Epidermal melanocyte (primary cell): Measurements from ENCODE around the gene DOLPP1.
"Not testable (repeated sequence)": the region's sequence is repeated elsewhere in the genome, so short reads cannot be mapped to it uniquely, and the experiment has no call there.

Source experiments
- DNase-seq: peaks from one replicate; pipeline ENCODE4 v3.0.0; 2011; ENCODE audit warnings: low spot score; ENCODE audit not compliant: insufficient read length

Gene DOLPP1

DNA sequence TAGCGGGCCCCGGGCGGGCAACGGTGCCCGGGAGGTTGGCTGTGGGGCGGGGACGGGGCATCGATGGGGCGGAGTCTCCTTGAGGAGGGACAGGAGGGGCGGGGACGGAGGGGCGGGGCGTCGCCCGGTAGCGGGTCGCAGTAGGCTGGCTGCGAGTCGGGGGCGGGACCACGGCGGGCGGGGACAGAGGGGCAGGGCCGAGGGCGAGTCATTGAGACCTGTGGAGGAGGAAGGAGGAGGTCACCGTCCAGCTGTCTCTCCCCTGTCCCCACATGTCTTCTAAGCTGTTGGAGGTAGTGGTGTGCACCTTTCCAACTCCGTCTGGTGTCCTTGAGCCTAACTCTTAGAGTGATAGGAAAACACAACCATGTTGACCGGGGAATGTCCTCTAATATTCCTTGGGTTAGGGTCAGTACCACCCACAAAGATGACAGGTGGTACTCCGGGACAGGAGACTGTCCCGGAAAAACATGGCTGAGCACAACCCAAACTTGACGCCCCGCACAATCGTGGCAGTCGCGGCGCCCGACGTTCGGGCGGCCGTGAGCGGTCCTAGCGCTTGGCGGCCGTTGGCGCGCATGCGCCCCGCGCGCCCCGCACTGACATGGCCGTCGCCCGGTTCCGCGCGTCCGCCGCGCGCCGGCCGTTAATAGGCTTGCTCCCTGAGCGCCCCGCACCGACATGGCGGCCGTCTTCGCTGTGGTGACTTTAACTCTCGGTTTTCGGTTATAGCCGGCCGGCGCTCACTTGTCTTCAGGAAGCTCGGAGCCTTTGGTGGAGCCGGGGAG, 30.0 kb downstream of the DOLPP1 start, which contains the start of the genes CRAT and PTPA:
Gene CRAT, minus strand, starts transcription at position 54 of the 788 bp plus-strand sequence. CDS start 284 bp downstream, outside the sequence.
Gene PTPA, plus strand, starts transcription at position 676 of the 788 bp plus-strand sequence. CDS start 186 bp downstream, outside the sequence.
- peak; percentile 98 for DNase-seq

DNA sequence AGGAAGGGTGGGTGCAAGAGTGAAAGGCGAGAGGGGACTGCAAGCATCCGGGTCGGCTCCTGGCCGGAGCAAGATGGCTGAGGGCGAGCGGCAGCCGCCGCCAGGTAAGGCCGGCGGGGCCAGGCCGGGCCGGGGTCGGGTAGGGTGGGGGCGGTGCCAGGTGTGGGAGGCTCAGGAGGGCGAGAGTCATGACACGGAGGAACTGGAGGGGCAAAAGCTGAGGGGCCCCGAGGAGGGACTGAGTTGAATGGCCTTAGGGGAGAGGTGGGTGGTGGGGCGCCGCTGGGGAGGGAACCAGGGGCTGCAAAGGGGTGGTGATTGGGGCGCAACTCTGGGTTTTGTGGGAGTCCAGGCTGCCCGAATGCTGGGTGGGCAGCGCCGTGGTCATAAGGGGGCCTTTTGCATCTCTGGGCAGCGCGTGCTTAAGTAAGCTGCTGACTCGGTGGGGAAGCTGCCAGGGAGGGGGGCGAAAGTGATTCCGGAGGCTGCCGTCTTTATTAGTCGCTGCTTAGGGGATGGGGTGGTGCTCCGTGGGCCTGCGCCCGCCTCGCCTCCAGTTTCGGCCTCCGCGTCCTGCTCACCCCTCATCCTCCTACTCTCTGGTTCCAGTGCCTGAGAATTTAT, 30.7 kb downstream of the DOLPP1 start:
- no peak for DNase-seq

DNA sequence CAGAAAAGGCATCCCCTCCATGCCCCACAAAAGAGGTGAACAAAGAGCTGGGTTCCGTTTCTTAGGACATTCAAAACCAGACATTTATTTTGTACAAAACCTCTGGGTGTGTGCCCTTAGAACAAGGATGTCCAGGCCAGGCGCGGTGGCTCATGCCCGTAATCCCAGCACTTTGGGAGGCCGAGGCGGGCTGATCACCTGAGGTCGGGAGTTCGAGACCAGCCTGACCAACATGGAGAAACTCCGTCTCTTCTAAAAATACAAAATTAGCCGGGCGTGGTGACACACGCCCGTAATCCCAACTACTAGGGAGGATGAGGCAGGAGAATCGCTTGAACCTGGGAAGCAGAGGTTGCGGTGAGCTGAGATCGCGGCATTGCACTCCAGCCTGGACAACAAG, 31.6 kb downstream of the DOLPP1 start:
- DNase-seq: not testable (repeated sequence)

DNA sequence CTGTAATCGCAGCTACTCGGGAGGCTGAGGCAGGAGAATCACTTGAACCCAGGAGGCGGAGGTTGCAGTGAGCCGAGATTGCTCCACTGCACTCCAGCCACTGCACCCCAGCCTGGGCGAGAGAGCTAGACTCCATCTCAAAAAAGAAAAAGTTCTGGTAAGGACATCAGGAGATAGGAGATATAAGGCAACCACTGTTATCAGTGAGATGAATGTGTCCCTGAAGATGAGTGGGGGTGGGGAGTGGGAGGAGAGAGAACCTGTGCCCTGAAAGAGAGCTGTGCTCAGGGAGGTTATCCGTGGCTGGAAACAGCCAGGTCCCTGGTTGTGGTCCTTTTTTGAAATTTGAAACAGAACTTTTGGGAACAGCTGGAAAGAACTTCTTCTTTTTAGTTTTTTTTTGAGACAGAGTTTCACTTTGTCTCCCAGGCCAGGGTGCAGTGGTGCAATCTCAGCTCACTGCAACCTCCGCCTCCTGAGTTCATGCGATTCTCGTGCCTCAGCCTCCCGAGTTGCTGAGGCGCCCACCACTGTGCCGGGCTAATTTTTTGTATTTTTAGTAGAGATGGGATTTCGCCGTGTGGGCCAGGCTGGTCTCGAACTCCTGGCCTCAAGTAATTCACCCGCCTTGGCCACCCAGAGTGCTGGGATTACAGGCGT, 32.9 kb downstream of the DOLPP1 start:
- no peak for DNase-seq

DNA sequence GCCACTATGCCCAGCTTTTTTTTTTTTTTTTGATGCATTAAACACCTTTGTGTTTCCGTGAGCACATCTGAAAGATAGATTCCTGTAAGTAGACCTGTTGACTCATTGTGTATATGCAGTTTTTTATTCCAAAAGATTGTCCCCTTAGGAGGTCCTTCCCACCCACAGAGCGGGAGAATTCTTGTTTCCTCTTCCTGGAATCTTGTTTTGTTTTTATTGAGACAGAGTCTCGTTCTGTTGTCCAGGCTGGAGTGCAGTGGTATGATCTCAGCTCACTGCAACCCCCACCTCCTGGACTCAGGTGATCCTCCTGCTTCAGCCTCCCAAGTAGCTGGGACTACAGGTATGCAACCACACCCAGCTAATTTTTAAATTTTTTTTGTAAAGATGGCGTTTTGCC, 37.9 kb downstream of the DOLPP1 start:
- no peak for DNase-seq

DNA sequence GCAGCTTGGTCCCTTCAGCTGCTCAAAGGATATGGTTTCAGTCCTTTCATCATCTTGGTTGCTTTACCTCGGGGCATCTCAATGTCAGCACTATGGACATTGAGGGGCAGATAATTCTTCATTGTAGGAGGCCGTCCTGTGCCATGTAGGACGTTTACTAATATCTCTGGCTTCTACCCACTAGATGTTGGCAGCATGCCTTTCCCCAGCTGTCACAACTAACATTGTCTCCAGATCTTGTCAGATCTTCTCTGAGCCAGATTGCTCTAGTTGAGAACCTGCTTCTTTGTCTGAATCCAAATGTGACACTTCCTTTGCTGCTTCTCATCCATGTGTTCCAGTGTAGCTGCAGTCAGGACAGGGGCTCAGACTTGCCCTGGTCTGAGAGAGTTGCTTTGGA, 40.6 kb downstream of the DOLPP1 start:
- no peak for DNase-seq

DNA sequence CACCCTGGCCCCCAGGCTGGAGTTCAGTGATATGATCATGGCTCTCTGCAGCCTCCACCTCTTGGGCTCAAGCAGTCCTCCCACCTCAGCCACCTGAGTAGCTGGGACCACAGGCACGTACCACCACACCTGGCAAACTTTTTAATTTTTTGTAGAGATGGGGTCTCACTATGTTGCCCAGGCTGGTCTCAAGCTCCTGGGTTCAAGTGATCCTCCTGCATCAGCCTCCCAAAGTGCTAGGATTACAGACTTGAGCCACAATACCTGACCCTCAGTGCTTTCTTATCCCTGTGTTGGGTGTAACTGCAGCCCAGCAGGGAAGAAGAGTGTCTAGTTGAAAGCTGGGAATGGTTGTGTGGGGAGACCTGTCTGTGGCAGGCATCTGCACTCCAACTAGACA, 41.2 kb downstream of the DOLPP1 start:
- no peak for DNase-seq

DNA sequence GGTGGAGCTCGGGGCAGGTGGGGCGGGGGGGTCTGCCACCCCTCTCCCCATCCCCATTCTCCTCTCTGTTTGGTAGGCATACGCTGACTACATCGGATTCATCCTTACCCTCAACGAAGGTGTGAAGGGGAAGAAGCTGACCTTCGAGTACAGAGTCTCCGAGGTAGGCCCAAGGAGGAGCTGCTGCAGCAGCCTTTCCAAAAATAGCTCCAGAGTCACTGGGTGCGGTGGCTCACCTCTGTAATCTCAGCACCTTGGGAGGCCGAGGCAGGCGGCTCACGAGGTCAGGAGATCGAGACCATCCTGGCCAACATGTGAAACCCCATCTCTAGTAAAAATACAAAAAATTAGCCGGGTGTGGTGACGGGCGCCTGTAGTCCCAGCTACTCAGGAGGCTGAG, 42.1 kb downstream of the DOLPP1 start:
- DNase-seq: not testable (repeated sequence)

DNA sequence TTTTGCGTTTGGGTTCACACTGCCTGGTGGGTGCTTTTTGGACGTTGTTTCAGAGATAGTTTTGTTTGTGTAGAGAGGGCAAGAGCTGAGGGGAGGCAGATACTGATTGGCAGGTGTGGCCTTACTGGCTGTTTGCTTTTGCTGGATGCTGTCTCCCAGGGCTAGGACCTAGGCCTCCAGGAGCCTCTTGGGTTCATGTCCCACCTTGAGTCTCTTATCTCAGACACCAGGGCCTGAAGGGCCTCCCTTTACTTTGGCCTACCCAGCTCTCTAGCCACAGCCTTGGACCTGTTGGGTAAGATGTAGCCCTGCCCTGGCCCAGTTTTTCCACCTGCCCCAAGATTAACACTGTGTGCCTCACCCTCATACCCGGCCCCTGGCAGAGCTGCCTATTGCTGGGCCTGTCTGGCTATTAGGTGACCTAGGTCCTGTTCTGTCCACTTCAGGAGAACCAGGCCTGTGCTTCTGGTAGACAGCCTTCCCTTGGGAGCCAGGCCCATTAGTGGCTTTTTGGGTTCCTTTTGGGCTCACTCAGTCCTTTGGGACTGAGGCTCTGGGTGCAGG, 43.7 kb downstream of the DOLPP1 start:
- DNase-seq: no peak

DNA sequence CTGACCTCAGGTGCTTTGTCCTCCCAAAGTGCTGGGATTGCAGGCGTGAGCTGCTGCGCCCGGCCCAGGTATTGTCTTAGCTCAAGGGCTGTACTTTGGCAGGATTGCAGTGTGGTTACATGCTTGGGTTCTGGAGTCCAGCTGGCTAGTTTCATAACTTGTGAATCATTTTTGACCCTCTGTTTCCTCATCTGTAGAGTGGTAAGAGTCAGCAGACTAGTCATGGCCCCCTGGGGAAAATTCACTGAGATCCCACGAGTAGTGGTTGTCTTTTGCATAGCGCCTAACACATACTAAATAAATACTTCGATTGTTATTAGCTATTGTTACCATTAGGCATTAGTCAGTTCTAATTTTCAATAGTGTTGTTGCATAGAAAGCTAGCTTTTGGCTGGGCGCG, 44.6 kb downstream of the DOLPP1 start:
- DNase-seq: no peak

DNA sequence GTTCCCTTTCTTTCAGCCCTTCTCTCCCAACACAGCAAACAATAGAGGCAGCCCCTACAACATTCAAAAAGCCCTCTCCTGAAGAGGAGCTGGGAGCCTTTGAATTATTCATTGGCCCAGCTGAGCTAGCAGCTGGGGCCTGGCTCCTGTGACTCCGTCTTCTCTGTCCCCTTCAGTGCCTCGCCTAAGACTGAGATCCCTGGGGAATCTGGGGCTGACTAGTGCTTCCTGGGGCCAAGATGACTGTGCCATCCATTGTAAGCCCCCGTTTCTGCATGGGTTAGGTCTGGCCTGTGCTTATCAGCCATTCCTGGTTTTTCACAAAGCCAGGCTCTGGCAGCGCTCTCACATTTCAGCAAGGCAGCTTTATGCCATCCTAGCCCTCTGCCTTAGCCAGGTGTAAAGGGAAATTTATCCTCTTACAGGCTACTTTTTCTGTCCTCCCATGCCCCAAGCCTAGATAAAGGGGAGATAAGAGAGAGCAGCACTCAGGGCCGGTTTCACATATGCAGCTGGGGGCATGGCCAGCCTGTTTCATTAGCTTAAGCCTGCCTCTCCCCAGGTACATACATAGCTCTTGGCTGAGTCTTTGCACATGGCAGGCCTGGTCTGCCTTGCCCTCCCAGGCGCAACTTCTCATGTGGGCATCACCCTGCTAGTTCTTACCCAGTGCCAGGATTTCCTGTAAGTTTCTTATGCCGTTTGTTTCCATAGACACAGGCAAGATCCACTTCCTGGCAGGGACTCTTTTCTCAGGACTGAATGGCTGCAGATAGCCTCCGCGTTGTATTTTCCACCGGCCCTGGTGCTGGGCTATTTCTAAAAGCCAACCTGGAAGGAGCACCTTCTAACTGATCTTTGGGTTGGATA, 46.1 kb downstream of the DOLPP1 start:
- DNase-seq: no peak

DNA sequence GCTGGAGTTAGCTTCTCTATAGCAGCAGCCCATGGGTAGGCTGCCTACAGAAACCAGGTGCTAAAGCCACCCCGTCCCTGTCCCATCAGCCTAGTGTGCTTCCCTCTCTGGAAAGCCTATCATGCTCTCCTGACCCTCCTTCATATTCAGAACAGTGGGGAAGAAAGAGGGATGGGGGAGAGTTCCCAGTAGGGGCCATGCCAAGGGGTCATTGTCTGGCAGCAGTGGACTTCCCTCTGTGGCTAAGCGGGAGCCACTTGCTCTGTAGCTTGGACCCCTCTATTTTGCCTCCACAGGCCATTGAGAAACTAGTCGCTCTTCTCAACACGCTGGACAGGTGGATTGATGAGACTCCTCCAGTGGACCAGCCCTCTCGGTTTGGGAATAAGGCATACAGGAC, 47.8 kb downstream of the DOLPP1 start:
- DNase-seq: no peak

DNA sequence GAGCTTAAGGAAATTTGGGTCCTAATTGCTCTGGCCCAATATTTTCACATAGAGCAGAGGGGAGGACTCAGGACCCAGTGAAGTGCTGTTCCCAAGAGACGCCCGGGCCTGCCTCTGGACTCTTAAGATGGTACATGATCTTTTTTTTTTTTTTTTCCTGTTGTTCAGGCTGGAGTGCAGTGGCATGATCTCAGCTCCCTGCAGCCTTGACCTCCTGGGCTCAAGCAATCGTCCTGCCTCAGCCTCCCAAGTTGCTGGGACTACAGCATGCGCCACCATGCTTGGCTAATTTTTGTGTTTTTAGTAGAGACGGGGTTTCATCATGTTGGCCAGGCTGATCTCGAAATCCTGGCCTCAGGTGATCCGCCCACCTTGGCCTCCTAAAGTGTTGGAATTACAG, 49.4 kb downstream of the DOLPP1 start:
- not testable (repeated sequence) for DNase-seq

DNA sequence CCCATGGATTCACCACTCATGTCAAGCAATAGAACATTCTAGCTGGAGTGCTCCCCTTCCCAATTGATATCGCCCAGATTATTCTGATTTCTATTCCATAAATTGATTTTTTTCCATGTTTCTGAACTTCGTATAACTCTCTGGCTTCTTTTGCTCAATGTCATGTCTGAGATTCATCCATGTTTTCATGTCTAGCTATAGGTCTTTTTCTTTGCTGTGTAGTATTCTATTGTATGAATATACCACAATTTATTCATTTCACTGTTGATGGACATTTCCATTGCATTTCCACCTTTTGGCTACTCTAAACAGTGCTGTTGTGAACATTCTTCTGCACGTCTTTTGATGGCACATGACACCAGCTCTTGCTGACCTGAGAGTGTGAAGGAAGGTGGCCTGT, 49.9 kb downstream of the DOLPP1 start:
- no peak for DNase-seq

DNA sequence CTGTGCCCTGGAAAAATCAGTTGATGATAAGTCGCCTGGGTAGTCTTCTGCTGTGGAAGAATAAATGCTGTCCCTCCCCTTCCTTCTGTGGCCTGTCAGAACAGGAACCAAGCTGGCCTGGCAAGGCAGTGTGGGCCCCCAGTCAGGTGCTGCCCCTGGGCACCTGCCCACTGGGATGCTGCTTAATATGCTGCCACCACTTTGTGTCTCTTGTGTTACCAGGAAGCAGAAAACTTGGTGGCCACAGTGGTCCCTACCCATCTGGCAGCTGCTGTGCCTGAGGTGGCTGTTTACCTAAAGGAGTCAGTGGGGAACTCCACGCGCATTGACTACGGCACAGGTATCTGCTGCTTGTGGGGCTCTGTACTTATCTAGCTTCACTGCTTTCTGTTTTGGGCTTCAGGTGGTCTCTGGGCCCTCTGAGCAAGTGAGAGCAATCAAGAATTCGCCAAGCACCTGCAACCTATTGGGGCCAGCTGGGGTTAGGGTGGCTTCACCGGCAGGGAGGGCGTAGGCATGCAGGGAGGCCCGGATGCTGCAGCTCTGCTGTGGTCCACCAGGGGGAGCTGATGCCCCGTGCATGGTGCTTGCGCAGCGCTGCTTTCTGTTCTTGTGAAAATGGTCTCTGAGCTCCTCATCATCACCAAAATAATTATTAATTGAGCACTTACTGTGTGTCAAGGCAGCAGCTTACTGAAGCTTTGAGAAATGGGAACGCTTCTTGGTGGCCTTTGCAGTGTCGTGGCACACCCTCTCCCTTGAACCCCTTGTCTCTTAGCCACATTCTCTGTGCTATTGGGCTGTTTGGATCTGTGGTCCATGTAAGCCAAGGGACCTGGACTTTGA, 50.6 kb downstream of the DOLPP1 start:
- peak; percentile 84 for DNase-seq

DNA sequence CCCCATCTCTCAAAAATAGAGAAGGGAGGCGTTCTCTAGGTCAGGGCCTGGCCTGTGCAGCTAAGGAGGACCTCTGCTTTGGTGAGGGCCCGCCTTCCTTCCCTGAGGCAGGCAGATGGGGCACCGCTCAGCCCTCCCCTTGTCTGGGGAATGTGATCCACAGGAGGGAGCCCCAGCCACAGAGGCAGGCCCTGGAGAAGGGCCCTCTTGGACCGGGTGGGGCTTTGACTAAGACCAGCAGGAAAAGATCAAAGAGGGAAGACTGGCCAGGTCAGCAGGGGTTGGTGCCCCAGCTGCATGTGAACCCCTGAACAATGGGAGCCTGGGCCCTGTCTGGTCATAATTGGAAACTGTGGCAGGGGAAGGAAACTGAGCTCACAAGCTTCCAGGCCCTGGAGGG, 52.2 kb downstream of the DOLPP1 start:
- DNase-seq: no peak

DNA sequence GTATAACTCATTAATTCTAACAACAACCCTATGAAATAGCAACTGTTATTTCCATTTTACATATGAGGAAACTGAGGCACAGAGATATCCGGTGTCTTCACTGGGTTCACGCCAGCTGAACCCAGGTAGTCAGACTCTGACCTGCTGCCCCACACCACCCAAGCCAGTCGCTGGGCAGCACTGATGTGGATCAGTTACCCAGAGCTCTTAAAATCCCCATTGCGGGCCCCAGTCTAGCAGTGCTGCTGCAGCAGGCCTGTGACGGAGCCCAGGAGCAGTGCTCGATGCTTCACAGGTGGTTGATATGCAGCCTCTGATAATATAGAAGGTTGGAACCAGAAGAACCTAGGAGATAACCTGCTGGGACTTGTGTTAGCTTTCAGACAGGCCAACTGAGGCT, 54.6 kb downstream of the DOLPP1 start:
- DNase-seq: no peak

DNA sequence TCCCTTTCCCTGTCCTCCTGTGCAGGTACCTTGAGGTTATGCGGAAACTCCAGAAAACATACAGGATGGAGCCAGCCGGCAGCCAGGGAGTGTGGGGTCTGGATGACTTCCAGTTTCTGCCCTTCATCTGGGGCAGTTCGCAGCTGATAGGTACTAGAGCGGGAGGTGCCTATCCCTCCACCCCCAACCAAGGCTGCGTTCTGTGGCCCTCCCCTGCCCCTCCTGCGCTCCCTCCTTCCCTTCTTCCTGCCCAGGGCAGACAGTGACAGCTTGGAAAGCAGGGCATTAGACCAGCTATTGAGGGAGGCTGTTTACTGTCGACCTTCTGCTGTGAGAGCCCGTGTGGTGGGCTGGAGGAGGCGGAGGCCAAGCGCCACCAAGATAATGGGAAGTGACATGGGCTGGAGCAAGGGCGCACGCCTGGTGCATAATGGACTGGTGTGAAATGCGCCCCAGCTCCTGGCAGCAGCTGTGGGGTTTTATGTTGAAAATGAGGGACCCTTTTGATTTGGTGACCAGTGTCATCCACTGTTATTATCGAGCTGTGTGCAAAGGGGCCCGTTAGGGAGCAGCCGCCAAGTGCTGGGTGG, 55.6 kb downstream of the DOLPP1 start:
- DNase-seq: no peak

DNA sequence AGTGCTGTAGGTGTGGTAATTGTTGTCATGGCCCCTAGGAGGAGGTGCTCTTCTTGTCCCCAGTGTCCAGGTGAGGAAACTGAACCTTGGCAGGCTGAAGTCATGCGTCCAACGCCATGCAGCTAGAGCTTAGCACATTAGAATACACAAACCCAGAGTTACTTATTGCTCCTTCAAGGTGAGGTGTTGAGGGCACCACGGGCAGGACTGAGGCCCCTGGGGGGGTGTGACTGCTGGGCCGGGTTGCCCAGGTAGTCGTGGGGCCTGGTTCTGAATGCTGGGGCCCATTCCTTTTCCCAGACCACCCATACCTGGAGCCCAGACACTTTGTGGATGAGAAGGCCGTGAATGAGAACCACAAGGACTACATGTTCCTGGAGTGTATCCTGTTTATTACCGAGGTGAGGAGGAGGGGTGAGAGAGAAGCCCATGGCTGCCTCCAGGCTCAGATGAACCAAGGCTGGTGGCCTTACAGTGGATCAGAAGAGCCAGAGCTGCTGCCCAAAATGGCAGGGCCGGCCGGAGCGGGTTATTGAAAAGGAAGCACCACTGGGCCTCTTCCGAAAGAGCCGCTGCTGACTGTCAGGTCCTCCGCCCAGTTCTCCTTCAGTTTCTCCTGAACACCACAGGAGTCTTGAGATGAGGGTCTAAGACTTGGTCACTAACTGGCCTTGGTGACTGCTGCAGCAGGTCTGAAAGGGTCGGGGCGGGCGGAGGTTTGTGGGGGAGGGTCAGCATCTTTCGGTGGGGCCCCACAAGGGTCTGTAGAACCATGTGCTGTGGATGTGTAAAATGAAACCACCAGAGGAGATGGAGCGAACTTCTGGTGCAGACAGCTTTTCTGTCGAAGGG, 56.6 kb downstream of the DOLPP1 start:
- no peak for DNase-seq
